HG03571 (cell line): ENCODE measurements around the gene FOXD1.
"Not testable (repeated sequence)": the region's sequence is repeated elsewhere in the genome, so short reads cannot be mapped to it uniquely, and the experiment has no call there.

ENCODE experiments used
- ATAC-seq: cut with Tn5 transposase; IDR thresholded peaks from one replicate; pipeline ENCODE4 v1.9.1; 2021; ENCODE audit not compliant: unreplicated experiment

The FOXD1 gene

GRCh38 chr5:73418244-73418691, 30.3 kb downstream of the FOXD1 start:
- no peak for ATAC-seq

- no peak for ATAC-seq
Measured at GRCh38 chr5:73417303-73418034, 31.1 kb downstream of the FOXD1 start.

DNA sequence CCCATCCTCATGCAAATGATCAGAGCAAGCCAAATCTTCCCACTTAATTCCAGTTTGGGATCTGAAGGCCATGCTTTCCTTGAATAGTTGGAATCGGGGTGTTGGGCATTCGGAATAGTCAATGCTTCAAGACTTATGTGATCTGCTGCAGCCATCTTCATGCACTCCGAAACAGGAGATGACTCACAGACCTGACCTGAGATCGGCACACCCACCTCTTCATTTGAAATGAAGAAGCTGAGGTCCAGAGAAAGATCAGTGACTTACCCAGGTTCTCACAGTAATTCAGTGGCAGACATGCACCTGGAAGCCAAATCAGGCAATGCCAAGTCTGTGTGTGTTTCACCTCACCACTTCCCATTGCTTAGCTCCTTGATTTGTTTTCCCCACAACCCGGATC, 33.0 kb downstream of the FOXD1 start:
- ATAC-seq, result no peak

GRCh38 chr5:73415171-73415570, 33.4 kb downstream of the FOXD1 start:
- ATAC-seq, result no peak

- ATAC-seq, result no peak
Measured at GRCh38 chr5:73412597-73412988, 36.0 kb downstream of the FOXD1 start.

DNA sequence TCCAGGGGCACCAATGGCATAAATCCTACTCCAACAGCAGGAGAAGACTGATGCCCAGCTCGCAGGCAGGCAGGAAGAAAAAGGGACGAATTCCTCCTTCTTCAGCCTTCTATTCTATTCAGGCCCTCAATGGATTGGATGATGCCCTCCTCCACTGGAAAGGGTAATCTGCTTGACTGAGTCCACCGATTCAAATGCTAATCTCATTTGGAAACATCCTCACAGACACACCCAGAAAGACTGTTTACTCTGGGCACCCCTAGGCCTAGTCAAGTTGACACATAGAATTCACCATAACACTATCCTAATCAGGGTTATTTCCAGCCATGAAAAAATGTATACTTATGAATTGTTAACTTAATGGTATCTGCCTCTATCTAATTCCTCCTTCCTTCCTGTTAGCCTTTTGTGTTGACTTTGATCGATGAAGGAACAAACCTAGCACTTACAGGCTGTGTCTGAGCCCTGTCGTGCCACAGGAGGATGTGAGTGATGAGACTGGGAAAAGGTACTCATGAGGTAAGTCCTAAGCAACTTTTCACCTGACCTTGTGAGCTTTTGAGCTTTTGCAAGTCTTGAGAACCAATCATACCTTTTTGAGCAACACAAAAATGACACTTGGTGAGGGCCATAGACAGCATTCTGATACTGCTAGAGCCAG, 36.5 kb downstream of the FOXD1 start:
- ATAC-seq, result no peak

DNA sequence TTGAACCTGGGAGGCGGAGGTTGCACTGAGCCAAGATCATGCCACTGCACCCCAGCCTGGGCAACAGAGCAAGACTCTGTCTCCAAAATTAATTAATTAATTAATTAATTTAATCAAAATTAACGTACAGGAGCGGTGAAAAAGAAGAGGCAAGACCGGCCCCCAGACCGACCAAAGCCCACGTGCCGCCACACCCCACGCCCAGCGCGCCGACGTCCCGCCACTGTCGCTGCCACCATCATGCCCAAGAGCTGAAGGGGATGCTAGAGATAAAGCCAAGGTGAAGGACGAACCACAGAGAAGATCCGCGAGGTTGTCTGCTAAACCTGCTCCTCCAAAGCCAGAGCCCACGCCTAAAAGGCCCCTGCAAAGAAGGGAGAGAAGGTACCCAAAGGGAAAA, 38.6 kb downstream of the FOXD1 start:
- not testable (repeated sequence) for ATAC-seq

- ATAC-seq, result no peak
Measured at GRCh38 chr5:73405691-73406090, 42.9 kb downstream of the FOXD1 start.

DNA sequence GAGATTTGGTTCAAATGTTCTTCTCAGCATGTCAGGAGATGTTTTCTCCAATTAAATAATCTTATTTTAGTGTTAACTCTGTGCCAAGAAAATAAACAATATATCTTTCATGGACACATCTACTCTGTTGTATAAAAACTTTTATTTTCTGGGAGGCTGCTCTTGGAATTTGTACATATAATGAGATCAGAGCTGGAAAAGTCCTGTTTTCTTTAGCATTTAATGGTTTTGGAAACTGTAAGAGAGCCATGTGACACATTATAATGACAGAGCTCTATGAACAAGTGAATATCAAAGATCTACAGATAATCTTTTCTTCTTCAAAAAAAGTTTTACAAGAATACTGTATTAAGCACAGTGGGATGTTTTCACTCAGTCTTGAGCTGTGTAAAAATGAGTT, 48.8 kb downstream of the FOXD1 start:
- no peak for ATAC-seq
